GM10847 (cell line): ENCODE measurements around the gene DEXI.

Experiments
- POLR2A ChIP-seq: IDR thresholded peaks from 2 replicates; pipeline ENCODE4 v1.6.1; 2011; ENCODE audit not compliant: insufficient read length; ENCODE audit errors: extremely low read depth

DEXI gene

GRCh38 chr16:10923146-10923649 is 19.1 kb downstream of the DEXI start:
- no peak for TF ChIP-seq POLR2A

GRCh38 chr16:10922328-10923145 is 19.7 kb downstream of the DEXI start:
- no peak for TF ChIP-seq POLR2A

- no peak for TF ChIP-seq POLR2A
Observed at GRCh38 chr16:10921536-10922327, 20.5 kb downstream of the DEXI start.

GRCh38 chr16:10920726-10921427 is 21.4 kb downstream of the DEXI start:
- no peak for TF ChIP-seq POLR2A

GRCh38 chr16:10919003-10919351 is 23.3 kb downstream of the DEXI start:
- TF ChIP-seq POLR2A: no peak

- TF ChIP-seq POLR2A: no peak
Observed at GRCh38 chr16:10918294-10919002, 23.8 kb downstream of the DEXI start.

- TF ChIP-seq POLR2A: no peak
Observed at GRCh38 chr16:10916534-10916933, 25.7 kb downstream of the DEXI start.

GRCh38 chr16:10911267-10911666 is 31.0 kb downstream of the DEXI start:
- TF ChIP-seq POLR2A: no peak

GRCh38 chr16:10907757-10908045 is 34.6 kb downstream of the DEXI start:
- no peak for TF ChIP-seq POLR2A

GRCh38 chr16:10906914-10907756 is 35.1 kb downstream of the DEXI start:
- TF ChIP-seq POLR2A: no peak

- TF ChIP-seq POLR2A: no peak
Observed at GRCh38 chr16:10906482-10906881, 35.8 kb downstream of the DEXI start.

GRCh38 chr16:10902999-10903398 is 39.3 kb downstream of the DEXI start:
- no peak for TF ChIP-seq POLR2A

- TF ChIP-seq POLR2A: no peak
Observed at GRCh38 chr16:10897134-10897533, 45.1 kb downstream of the DEXI start.

GRCh38 chr16:10896723-10897122 is 45.5 kb downstream of the DEXI start:
- no peak for TF ChIP-seq POLR2A
